ENCODE measurements around the gene MAZ. TPM values are rescaled to one million over a fixed set of nuclear protein-coding genes. Genes with fewer than 3 reads are reported as not detected.
A peak's percentile ranks its signal among the peaks of the same experiment; 100 is the strongest.

The MAZ gene
- total RNA-seq, 2 donors from 2014 or later: 241 to 424 TPM

DNA sequence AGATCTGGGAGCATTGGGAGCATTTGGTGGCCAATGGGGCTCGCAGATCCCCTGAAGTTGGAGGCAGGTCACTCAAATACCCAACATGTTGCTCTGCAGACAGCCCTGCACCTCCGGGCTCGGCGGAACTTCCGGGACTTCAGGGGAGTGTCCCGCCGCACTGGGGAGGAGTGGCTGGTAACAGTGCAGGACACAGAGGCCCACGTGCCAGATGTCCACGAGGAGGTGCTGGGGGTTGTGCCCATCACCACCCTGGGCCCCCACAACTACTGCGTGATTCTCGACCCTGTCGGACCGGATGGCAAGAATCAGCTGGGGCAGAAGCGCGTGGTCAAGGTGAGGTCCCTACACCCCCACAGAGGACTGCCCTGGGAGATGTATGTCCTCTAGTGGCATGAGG, 30.3 kb downstream of the MAZ start:
- H3K27ac Mint-ChIP-seq: no peak overlapping the region

DNA sequence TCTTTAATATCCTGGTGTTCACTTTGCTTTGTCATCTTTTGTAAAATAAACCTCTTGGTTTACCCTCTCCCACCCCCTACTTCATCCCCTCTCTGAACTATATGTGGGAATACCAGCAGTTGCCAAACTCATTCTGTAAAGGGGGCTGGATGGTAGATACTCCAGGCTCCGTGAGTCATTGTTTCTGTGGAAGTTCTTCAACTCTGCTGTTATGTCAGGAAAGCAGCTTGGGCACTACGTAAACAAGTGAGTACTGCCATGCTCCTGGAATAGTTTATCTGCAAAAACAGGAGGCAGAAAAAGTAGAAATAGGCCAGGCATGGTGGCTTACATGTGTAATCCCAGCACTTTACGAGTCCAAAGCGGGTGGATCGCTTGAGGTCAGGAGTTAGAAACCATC, 31.5 kb downstream of the MAZ start:
- no peak for DNase-seq (ENCODE audit: low spot score)
- H3K27me3 Mint-ChIP-seq: no peaks in the 10 kb centered on the region
- no peaks in the 10 kb centered on the region for H3K36me3 Mint-ChIP-seq
- no peak for ATAC-seq
- H3K9me3 Mint-ChIP-seq: no peaks in the 10 kb centered on the region
- H3K4me3 Mint-ChIP-seq: no peak overlapping the region
- no peak overlapping the region for H3K27ac Mint-ChIP-seq
- peaks cover 0 to 2% of the 10 kb centered on the region in 2 donors for H3K4me1 Mint-ChIP-seq (ENCODE audit: low read depth in 2 of 2)

More for the DNA sequence above, 30.3 kb downstream of the MAZ start:
- DNase-seq (ENCODE audit: low spot score) (no peak), ATAC-seq (no peak)
- Mint-ChIP-seq H3K9me3 (no peaks in the 10 kb centered on the region), H3K36me3 (no peaks in the 10 kb centered on the region), H3K27me3 (no peaks in the 10 kb centered on the region), H3K4me1 (ENCODE audit: low read depth in 2 of 2) (peaks cover 0 to 4% of the 10 kb centered on the region in 2 donors), H3K4me3 (no peak overlapping the region)

DNA sequence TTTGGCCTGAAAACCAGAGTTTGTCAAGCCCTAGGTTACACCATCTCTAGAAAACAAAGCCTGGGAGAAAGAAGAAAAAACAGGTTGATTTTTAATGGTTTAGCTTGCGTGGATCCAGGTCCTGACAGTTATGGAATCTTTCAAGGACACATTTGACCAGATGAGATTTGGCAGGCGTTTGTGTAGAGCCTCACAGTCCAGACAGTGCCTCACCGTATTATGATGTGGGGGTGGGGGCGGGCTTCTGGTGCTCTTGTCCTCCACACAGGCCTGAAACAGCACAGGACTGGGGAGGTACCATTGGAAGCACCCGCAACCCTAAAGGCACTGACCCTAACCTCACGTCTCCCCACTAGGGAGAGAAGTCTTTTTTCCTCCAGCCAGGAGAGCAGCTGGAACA, 33.5 kb downstream of the MAZ start:
- Mint-ChIP-seq H3K4me1 (ENCODE audit: low read depth in 2 of 2) (peaks cover 0 to 2% of the 10 kb centered on the region in 2 donors), H3K27me3 (no peaks in the 10 kb centered on the region), H3K4me3 (no peak overlapping the region), H3K27ac (no peak overlapping the region), H3K36me3 (no peaks in the 10 kb centered on the region), H3K9me3 (no peaks in the 10 kb centered on the region)
- ATAC-seq: no peak
- no peak for DNase-seq (ENCODE audit: low spot score)

DNA sequence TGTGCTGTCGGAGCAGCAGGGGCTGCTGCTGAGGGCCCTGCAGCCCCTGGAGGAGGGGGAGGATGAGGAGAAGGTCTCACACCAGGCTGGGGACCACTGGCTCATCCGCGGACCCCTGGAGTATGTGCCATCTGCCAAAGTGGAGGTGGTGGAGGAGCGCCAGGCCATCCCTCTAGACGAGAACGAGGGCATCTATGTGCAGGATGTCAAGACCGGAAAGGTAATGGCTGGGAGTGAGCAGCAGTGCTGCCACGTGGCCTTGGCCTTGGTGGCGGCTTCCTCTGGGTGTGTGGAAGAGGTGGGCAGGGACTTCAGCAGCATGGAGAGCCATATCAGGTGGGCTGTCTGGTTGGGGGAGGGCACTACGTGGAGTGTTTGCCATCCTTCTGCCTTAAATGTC, 33.9 kb downstream of the MAZ start:
- Mint-ChIP-seq H3K36me3 (no peaks in the 10 kb centered on the region), H3K27ac (no peak overlapping the region), H3K4me1 (ENCODE audit: low read depth in 2 of 2) (peaks cover 0 to 3% of the 10 kb centered on the region in 2 donors), H3K4me3 (no peak overlapping the region), H3K9me3 (no peaks in the 10 kb centered on the region), H3K27me3 (no peaks in the 10 kb centered on the region)
- ATAC-seq: no peak
- no peak for DNase-seq (ENCODE audit: low spot score)

DNA sequence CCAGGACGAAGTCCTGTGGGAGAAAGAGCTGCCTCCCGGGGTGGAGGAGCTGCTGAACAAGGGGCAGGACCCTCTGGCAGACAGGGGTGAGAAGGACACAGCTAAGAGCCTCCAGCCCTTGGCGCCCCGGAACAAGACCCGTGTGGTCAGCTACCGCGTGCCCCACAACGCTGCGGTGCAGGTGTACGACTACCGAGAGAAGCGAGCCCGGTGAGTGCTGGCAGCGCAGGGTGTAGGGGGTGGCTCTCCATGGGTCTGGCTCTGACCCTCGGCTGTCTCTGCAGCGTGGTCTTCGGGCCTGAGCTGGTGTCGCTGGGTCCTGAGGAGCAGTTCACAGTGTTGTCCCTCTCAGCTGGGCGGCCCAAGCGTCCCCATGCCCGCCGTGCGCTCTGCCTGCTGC, 35.3 kb downstream of the MAZ start:
- no peaks in the 10 kb centered on the region for H3K27me3 Mint-ChIP-seq
- no peaks in the 10 kb centered on the region for H3K36me3 Mint-ChIP-seq
- H3K27ac Mint-ChIP-seq: no peak overlapping the region
- ATAC-seq (no peak), DNase-seq (ENCODE audit: low spot score) (no peak)
- H3K9me3 Mint-ChIP-seq: no peaks in the 10 kb centered on the region
- H3K4me1 Mint-ChIP-seq (ENCODE audit: low read depth in 2 of 2): peaks cover 0 to 6% of the 10 kb centered on the region in 2 donors
- no peak overlapping the region for H3K4me3 Mint-ChIP-seq

DNA sequence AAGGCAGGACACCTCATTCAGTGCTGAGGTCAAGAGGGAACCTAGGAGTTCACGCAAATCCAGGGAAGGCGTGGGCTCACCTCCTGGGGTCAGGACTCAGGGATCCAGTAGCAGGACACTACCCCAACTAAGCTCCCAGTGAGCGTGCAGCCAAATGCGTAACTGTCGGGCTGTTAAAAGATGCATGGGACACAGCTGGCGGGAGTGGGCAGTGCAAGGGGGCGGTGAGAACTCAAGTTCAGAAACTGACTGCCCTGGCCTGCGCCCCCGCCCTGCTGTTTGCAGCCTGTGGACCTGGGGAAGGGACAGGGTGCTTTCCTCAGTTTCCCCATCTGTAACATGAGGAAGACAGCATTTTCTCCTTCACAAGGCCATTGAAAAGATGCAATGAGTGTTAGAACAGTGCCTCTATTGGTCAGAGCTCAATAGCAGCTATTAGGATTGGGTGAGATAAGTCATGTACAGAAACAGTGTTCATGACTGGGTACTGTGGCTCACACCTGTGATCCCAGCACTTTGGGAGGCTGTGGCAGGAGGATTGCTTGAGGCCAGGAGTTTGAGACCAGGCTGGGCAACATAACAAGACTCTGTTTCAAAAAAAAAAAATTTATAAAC, 36.5 kb downstream of the MAZ start:
- Mint-ChIP-seq H3K27ac (no peak overlapping the region), H3K9me3 (no peaks in the 10 kb centered on the region), H3K36me3 (no peaks in the 10 kb centered on the region), H3K4me1 (ENCODE audit: low read depth in 2 of 2) (peaks cover 0 to 7% of the 10 kb centered on the region in 2 donors), H3K4me3 (no peak overlapping the region), H3K27me3 (no peaks in the 10 kb centered on the region)
- ATAC-seq: no peak
- no peak for DNase-seq (ENCODE audit: low spot score)

DNA sequence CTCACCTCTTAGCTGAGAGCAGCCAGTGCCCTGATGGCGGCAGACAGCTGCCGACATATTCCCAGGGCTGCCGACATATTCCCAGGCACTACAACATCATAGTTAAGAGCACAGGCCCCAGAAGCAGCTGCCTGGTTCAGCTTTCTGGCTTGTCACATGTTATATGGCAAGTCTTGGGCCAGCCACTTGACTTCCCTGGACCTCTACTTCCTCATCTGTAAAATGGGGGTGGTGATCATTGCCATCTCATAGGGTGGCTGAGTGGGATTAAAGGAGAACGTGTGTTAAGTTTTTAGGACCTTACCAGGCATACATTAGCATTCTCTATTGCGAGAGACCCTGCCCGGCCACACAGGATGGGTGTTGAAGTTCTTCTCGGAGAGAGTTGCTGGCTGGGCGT, 37.6 kb downstream of the MAZ start:
- Mint-ChIP-seq H3K4me3 (no peak overlapping the region), H3K27me3 (no peaks in the 10 kb centered on the region), H3K9me3 (no peaks in the 10 kb centered on the region), H3K36me3 (no peaks in the 10 kb centered on the region), H3K4me1 (ENCODE audit: low read depth in 2 of 2) (peaks cover 0 to 10% of the 10 kb centered on the region in 2 donors), H3K27ac (no peak overlapping the region)
- DNase-seq (ENCODE audit: low spot score) (no peak), ATAC-seq (no peak)

DNA sequence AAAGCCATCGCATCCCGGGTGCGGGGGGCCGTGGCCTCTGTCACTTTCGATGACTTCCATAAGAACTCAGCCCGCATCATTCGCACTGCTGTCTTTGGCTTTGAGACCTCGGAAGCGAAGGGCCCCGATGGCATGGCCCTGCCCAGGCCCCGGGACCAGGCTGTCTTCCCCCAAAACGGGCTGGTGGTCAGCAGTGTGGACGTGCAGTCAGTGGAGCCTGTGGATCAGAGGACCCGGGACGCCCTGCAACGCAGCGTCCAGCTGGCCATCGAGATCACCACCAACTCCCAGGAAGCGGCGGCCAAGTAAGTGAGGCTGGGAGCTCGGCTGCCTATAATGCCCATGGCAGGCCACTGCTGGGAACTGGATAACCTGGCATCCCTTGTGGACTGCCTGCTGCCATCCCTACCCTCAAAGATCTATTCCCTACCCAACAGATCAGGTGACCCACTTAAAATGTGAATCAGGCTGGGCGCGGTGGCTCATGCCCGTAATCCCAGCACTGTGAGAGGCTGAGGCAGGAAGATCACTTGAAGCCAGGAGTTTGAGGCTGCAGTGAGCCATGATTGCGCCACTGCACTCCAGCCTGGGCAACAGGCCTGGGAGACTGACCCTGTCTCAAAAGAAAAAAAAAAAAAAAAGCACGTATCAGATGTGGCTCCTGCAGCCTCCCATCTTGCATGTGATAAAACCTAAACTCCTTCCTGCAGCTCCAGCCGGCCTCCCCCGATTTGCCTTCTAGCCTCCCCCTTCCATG, 38.4 kb downstream of the MAZ start:
- no peak for ATAC-seq
- Mint-ChIP-seq H3K27me3 (no peaks in the 10 kb centered on the region), H3K27ac (no peak overlapping the region), H3K36me3 (no peaks in the 10 kb centered on the region), H3K9me3 (no peaks in the 10 kb centered on the region), H3K4me3 (no peak overlapping the region), H3K4me1 (ENCODE audit: low read depth in 2 of 2) (peaks cover 0 to 10% of the 10 kb centered on the region in 2 donors)
- no peak for DNase-seq (ENCODE audit: low spot score)

DNA sequence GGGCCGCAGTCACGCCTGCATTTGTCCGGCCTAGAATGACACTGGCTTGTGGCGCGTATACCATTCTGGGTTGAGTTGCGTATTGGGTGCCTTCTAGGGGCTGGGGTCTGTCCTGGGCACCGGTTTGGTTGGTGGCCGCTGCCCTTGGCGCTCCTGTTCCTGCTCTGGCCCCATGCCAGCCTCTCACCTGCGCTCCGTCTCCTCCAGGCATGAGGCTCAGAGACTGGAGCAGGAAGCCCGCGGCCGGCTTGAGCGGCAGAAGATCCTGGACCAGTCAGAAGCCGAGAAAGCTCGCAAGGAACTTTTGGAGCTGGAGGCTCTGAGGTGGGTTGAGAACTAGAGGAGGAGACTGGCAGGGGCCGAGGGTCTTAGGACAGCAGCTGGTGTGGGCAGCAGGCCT, 39.3 kb downstream of the MAZ start:
- ATAC-seq (no peak), DNase-seq (ENCODE audit: low spot score) (no peak)
- H3K4me1 Mint-ChIP-seq (ENCODE audit: low read depth in 2 of 2): peaks cover 0 to 10% of the 10 kb centered on the region in 2 donors
- no peak overlapping the region for H3K4me3 Mint-ChIP-seq
- no peaks in the 10 kb centered on the region for H3K36me3 Mint-ChIP-seq
- H3K27ac Mint-ChIP-seq: no peak overlapping the region
- no peaks in the 10 kb centered on the region for H3K9me3 Mint-ChIP-seq
- no peaks in the 10 kb centered on the region for H3K27me3 Mint-ChIP-seq

DNA sequence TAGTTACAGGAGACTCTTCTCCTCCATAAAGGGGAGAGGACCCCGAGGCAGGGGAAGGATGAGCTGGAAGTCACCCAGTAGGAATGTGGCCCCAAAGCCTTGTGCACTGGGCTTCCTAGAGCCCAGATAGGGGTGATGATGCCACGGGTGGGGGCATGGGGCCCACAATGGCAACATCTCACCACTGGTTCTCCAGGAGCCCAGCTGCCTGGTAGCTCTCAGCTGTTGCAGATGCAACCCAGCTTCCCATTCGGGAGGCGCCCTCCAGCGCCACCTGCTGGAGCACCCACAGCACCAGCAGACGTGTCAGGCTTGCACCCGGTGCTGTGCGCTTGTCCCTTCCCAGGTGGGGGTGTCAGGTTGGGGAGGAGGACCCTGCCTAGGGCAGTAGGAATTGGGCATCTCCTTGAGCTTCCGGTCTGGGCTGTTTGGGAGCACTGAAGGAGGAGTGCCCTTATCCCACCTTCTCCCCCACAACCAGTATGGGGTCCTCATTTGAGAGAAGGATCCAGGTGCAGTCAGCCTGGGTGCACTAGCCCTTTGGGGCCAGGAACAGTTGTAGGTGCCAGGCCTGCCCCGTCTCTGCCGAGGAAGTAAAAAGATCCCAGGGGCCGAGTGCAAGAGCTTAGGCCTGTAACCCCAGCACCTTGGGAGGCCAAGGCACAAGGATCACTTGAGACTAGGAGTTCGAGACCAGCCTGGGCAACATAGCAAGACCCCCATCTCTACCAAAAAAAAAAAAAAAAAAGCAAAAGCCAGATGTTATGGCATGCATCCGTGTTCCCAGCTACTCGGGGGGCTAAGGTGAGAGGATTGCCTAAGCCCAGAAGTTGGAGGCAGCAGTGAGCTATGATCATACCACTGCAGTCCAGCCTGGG, 42.3 kb downstream of the MAZ start:
- peak; percentile 71 for DNase-seq (ENCODE audit: low spot score)
- no peaks in the 10 kb centered on the region for H3K9me3 Mint-ChIP-seq
- ATAC-seq: peak; percentile 81 to 82
- H3K36me3 Mint-ChIP-seq: no peaks in the 10 kb centered on the region
- H3K4me1 Mint-ChIP-seq (ENCODE audit: low read depth in 2 of 2): peaks cover 0 to 10% of the 10 kb centered on the region in 2 donors
- no peaks in the 10 kb centered on the region for H3K27me3 Mint-ChIP-seq
- H3K27ac Mint-ChIP-seq: no peak overlapping the region
- no peak overlapping the region for H3K4me3 Mint-ChIP-seq

DNA sequence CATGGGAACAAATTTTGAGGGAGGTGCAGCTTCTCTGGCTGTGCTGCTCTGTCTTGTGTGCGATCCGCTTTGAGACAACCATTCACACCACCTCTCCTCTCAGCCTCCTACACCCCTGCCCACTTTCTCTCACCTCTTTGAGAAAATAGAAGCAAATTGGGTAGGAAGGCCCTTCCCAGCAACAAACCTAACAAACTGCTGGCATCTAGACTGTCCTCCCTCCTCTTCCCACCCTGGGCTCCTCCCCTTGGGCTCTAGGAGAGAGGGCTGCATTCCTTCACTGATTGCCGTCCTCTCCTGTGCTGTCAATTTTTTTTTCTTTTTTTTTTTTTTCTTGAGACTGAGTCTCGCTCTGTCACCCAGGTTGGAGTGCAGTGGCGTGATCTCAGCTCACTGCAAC, 43.2 kb downstream of the MAZ start:
- H3K9me3 Mint-ChIP-seq: no peaks in the 10 kb centered on the region
- peaks cover 0 to 10% of the 10 kb centered on the region in 2 donors for H3K4me1 Mint-ChIP-seq (ENCODE audit: low read depth in 2 of 2)
- no peaks in the 10 kb centered on the region for H3K36me3 Mint-ChIP-seq
- DNase-seq (ENCODE audit: low spot score): no peak
- H3K27me3 Mint-ChIP-seq: no peaks in the 10 kb centered on the region
- ATAC-seq: no peak
- H3K4me3 Mint-ChIP-seq: no peak overlapping the region
- H3K27ac Mint-ChIP-seq: no peak overlapping the region

DNA sequence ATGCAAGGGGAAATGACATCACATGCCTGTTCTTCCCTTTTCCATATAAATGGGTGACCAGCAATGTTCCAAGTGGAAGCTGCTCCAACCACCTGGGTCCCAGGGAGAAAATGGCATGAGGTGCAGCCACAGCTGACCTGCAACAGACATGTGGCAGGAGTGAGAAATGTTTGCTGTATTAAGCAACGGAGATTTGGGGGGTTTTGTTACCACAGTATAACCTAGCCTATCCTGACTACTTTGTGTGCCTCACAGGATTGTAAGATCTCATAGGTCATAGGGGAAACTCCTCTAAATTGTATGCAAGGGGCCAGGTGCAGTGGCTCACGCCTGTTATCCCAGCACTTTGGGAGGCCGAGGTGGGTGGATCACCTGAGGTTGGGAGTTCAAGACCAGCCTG, 44.7 kb downstream of the MAZ start:
- Mint-ChIP-seq H3K4me1 (ENCODE audit: low read depth in 2 of 2) (peaks cover 0 to 6% of the 10 kb centered on the region in 2 donors), H3K36me3 (no peaks in the 10 kb centered on the region), H3K9me3 (no peaks in the 10 kb centered on the region), H3K4me3 (no peak overlapping the region), H3K27ac (no peak overlapping the region), H3K27me3 (no peaks in the 10 kb centered on the region)
- DNase-seq (ENCODE audit: low spot score) (no peak), ATAC-seq (no peak)

DNA sequence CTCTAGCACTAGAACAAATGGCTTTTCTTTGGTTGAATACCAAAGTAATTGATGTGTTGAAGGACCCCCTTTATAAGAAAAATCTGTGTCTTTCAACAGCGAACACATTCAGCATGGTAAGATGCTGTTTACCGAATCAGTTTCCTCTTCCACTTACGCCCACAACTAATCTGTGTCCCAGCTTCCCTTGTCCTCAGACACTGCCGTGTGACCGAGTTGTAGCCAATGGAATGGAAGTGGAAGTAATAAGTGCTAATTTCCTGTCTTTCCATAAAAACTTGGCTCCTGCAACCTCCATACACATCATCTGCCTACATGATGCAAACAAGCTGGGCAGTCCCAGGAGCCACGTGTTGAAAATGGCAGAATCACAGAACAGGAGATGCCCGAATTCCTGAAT, 46.3 kb downstream of the MAZ start:
- Mint-ChIP-seq H3K4me3 (no peak overlapping the region), H3K27me3 (no peaks in the 10 kb centered on the region), H3K4me1 (ENCODE audit: low read depth in 2 of 2) (peaks cover 0 to 3% of the 10 kb centered on the region in 2 donors), H3K27ac (no peak overlapping the region), H3K36me3 (no peaks in the 10 kb centered on the region), H3K9me3 (no peaks in the 10 kb centered on the region)
- DNase-seq (ENCODE audit: low spot score): no peak
- no peak for ATAC-seq

DNA sequence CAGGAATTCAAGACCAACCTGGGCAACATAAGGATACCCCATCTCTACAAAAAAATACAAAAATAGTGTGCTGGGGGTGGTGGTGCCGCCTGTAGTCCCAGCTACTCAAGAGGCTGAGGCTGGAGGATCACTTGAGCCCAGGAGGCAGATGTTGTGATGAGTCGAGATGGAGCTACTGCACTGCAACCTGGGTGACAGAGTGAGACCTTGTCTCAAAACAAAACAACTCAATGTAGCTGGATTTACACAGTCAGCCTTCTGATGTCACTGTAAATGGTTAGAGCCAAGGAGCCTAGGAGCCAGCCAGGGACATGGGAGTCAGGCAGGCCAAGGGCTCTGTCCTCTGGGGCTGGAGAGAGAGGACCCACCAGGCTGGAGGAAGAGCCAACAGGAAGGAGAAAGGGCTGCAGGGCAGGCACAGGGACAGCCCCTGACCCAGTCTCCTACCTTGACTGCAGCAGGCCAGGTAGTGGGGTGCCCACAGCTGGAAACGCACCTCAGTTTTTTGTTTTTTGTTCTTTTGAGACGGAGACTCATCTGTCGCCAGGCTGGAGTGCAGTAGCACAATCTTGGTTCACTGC, 48.3 kb downstream of the MAZ start:
- Mint-ChIP-seq H3K9me3 (no peaks in the 10 kb centered on the region), H3K27me3 (no peaks in the 10 kb centered on the region), H3K4me3 (no peak overlapping the region), H3K4me1 (ENCODE audit: low read depth in 2 of 2) (peaks cover 0 to 3% of the 10 kb centered on the region in 2 donors), H3K36me3 (peaks cover 5% of the 10 kb centered on the region), H3K27ac (no peak overlapping the region)
- DNase-seq (ENCODE audit: low spot score): no peak
- ATAC-seq: no peak

Data from natural killer cell treated with Interleukin-12 subunit alpha and Interleukin-12 subunit beta and Interleukin-15 and Interleukin-18, amount 100 ng/mL, for 72 hours (primary cell).